Uterus (tissue), 2 donors: ENCODE data around the gene LDLRAD4.

Experiments used
- CTCF ChIP-seq, 4 experiments: fragments of 200-600 bp in 2 of 4; fragments of 450-650 bp in 2 of 4; sonication (generic) in 2 of 4; IDR thresholded peaks; one replicate each; pipeline ENCODE4 v1.5.1; 2016 to 2019; ENCODE audit warnings: antibody characterized with exemption in 4 of 4, mild to moderate bottlenecking in 2 of 4, moderate library complexity in 1 of 4
- POLR2A ChIP-seq, 2 donors: fragments of 450-650 bp; IDR thresholded peaks; one replicate each; pipeline ENCODE4 v1.6.1; 2016; ENCODE audit warnings: antibody characterized with exemption in 2 of 2, mild to moderate bottlenecking in 1 of 2, moderate library complexity in 1 of 2

GRCh38 chr18:13388586-13389490, 170.3 kb downstream of the LDLRAD4 start:
- TF ChIP-seq POLR2A (IDR thresholded peaks at IDR 0.05): no peak
- TF ChIP-seq CTCF (IDR thresholded peaks at IDR 0.05): no peak
